ENCODE measurements around the gene CD44.
A peak's percentile ranks its signal among the peaks of the same experiment; 100 is the strongest.

CD44 gene

GRCh38 chr11:35112056-35112845 lies 26.7 kb upstream of the CD44 start:
- no peak for DNase-seq (ENCODE audit: low read depth in 2 of 2)

- DNase-seq (ENCODE audit: low read depth in 2 of 2) = no peak
These were observed 26.2 kb upstream of the CD44 start for GRCh38 chr11:35112846-35113105.

DNA sequence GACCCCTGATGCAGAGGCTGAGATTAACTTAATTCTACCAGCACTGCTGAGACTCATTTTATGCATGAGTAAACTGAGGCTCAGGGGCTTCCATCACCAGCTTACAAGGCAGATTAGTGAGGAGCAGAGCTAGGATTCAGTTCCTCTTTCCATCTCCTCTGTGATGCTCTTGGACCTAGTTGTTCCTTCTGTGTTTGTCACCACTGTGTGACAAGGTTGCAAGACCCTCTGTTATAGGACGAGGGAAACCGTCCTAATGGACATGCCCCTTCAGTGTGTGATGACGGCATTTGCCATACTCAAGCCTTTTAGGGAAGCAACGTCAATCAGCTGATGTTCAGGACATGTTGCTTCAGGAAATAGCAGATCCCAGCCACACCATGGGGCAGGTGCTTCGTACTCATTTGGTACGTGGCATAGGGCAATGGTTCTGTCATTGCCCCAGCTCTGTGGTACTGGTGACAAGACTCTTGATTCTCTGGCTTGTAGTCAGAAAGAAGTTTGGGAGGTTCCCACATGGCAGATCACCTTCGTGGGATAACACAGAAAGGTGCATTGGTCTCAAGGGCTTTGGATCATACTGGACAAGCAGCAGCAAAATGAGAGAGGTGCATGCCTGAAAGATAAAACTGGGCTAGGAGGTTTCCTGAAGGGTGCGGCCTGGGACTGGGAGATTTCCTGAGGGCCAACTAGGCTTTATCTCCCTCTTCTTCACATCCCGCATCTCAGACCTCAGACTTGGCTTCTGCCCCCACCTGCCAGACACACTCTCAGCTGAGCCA lies 23.9 kb upstream of the CD44 start:
- no peak for DNase-seq (ENCODE audit: low read depth in 2 of 2)

DNA sequence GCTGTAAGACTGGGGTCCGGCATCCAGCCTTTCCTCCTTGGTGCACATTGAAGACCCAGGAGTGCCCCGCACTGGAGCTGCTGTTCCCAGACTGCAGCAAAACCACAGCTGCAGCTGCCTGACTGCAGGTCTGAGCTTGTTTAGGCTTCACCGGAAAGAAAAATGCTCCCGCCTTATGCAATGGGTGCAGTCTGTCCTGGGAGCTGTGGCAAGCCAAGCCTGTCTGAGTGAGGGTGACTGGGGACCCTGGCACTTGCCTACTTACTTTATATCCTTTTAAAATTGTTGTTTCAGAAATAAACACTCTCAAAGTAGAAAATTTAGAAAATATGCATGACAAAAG lies 23.3 kb upstream of the CD44 start:
- DNase-seq (ENCODE audit: low read depth in 2 of 2) = no peak

DNA sequence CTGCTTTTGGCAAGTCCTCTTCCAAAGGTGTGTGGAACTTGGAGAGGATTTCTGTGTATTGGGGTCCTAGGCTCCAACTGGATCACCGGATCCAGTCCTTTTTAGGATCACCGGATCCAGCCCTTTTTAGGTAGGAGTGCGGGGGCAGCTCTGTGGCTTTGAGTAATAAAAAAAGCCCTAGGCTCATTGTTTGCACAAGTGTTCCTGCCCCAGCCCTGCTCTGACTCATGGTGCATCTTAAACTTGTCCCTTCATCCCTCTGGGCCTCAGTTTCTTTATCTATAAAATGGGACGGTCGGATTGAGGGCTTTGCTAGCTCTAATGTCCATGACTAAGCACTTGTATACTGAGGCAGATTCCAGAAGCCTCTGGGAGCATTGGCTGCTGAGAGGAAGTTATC lies 22.7 kb upstream of the CD44 start:
- no peak for DNase-seq (ENCODE audit: low read depth in 2 of 2)

DNA sequence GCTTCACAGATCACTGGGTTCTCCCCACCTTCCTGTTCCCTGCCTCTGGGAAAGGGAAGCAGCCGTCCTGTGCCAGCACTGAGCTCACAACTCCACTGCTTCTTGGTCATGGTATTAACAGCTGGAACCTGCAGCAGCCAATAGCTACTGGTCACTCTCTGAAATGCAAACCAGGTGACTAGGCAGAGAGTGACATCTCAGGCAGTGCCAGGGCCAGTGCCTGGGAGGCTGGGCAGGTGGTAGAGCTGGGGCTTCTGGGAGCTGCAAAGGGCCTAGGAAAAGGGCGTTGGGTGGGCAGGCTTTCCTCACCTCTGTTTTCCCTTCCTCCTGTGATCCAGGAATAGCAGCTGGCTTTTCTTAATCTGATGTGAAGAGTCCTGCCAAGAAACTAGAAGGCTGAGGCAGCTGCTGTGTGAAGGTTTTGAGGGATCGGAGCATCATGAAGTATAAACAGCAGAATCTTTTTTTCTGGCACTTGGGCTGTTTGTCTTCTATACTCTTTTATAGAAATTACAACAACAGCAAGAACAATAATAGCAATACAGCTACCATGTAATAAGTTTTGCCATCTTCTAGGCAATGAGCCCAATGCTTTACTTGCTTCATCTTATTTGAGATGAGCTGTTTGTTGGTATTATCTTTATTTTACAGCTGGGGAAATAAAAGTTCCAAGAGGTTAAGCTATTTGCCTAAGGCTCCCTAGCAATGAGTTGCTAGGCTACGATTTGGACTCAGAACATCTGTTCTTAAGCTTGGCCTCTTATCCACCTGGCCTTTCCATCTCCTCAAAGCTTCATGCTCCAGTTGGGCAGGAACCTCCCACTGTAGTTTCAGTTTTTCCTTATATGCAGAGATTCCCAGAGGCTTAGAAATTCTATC lies 22.0 kb upstream of the CD44 start:
- DNase-seq (ENCODE audit: low read depth in 2 of 2) = no peak

GRCh38 chr11:35118906-35119305 lies 20.1 kb upstream of the CD44 start:
- no peak for DNase-seq (ENCODE audit: low read depth in 2 of 2)

- DNase-seq (ENCODE audit: low read depth in 2 of 2) = no peak
These were observed 17.6 kb upstream of the CD44 start for GRCh38 chr11:35121326-35121865.

GRCh38 chr11:35122308-35122707 lies 16.7 kb upstream of the CD44 start:
- DNase-seq (ENCODE audit: low read depth in 2 of 2) = no peak

GRCh38 chr11:35126000-35126878 lies 12.7 kb upstream of the CD44 start:
- DNase-seq (ENCODE audit: low read depth in 2 of 2) = peak in 1 of 2 donors; percentile 36

DNA sequence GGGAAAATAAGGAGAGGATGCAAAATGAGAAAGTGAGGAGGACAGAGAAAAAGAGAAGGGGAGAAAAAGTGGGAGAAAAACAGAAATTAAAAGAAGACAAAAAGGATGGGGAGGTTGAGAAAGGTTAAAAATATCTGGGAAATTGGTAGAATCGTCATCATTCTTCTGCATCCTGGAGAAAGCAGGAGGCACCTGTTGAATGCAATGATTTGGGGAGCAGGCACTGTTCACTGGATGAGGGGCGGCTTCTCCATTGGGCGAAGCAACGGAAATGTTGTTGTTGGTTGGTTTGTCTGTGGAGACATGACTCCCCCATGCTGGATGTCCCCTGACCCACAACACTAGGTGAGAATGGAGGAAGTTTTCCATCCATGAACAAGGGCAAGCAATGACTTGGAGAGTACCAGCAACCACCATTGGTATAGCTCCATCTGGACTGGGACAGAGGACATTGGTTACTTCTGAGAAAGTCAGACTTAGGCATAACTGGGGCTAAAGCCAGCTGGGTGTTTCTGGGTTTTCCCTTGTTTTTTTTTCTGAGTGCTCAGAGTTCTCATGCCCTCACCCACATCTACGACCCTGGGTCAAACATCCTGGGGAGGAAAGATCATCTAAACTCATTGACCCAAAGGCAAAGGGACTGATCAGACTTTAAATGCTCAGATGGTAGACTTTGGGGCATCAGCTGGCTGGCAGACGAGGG lies 11.9 kb upstream of the CD44 start:
- DNase-seq (ENCODE audit: low read depth in 2 of 2) = no peak

DNA sequence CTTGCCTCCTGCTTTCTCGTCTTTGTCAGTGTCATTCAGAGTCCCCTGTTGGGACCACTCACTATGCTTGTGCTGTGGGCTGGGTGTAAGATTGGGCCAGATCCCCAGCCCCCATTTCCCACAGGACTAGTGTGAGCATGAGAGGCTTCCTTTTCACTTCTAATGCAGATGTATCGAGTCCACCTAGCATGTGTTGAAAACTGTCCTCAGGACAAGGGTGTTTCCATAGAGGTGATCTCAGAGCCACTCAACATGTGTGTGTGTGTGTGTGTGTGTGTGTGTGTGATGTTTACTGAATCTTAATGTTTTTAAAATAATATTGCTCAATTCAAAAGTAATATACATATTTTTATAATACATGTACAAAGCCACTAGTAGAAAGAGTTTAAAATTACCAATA lies 11.4 kb upstream of the CD44 start:
- DNase-seq (ENCODE audit: low read depth in 2 of 2) = no peak

- no peak for DNase-seq (ENCODE audit: low read depth in 2 of 2)
These were observed 7.9 kb upstream of the CD44 start for GRCh38 chr11:35131094-35131493.

DNA sequence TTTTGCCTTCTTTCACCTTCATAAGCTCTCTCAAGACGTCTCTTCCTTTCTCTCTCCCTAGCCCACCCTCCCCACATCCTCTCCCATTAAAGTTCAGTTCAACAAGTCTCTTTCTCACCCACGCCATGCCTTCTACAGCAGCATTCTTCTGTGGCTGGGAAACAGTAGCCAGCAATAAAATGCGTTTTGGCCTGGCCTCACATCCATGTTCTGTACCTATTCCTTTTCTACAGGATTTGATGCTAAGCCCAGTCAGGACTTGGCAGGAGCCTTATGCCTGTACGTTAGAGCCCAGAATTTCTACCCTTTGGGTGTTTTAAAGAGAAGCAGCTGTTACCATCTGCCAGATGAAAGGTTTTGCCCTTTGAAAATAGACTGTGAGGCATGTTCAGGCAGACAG lies 7.1 kb upstream of the CD44 start:
- DNase-seq (ENCODE audit: low read depth in 2 of 2) = no peak

DNA sequence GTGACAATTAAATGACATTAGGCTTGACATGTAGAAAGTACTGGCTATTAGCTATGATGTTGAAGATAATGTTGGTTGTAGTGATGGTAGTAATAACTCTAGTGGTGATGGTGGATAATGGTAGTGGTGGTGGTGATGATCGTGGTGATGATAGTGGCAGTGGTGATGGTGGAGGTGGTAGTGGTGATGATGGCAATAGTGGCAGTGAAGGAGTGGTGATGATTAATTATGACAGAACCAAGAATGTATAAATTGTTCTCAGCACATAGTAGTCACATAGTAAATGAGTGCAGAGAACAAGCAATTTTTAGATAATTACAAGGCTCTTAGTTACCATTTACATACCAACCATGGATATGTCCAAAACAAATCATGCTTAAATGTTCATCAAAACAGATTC lies 5.3 kb upstream of the CD44 start:
- DNase-seq (ENCODE audit: low read depth in 2 of 2) = no peak

DNA sequence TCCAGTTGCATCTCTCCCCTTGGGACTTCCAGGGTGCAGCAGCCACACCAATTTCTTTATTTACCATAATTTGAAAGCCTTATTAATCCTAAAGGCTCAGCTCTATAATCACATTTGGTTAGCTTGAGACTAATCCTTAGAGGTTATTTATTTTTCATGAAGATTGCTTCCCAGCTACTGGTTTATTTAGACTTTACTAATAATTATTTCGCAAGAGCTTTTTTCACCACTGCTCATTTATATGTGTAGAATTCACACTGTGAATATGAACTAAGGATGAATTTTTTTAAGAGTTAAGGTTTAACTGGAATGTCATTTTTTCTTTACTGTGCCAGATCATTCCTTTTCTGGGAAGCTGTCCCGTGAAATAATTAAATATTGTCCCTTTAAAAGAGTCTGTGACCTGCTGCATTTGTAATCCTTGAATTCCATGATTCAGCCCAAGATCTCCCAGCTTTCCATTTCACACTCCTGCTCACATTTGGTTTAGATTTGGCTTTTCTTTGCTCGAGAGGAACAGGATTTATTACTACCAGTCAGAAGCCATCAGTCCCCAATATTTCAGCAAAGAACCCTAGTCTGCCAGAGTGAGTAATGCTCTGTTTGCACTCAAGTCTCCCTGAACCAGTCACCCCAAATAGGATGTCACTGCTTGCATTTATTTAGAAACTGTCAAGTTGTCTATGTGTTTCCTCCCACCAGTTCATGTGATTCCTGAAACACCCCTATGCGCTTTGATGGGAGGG lies 4.4 kb upstream of the CD44 start:
- DNase-seq (ENCODE audit: low read depth in 2 of 2) = no peak

DNA sequence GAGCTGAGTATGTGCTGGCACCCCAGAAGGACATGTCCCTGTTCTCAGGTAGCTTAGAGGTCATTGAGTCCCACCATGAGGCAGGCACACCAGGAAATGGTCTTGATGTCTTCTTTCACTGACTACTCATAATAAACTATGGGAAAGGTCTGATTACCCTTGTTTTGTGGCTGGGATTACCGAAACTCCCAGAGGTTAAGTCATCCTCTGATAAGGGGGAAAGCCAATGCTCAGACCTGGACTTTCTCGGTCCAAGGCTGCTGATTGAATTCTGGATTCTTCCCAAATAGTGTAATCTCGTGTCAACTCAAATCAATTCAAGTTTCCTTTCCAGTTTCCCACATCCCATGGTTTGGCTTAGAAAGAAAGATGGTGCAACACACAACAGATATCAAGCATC lies 3.7 kb upstream of the CD44 start:
- DNase-seq (ENCODE audit: low read depth in 2 of 2) = no peak

- DNase-seq (ENCODE audit: low read depth in 2 of 2) = no peak
These were observed 2.7 kb upstream of the CD44 start for GRCh38 chr11:35136311-35136710.

DNA sequence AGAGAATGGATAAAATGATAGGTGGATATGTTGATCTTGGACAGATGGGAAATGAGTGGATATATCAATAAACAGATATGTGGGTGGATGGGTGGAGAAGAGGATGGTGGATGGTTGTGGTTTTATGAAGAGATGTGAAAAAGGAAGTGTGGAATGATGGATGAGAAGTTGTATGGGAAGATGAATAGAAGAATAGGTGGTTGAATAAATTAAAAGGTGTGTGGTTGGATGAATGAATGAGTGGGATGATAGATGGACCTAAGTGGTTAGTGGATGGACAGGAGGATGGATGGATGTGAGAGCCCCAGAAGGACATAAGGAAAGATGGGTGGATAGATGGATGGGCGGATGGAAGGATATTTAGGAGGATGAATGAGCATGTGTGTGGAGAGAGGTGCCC lies 913 bp upstream of the CD44 start:
- no peak for DNase-seq (ENCODE audit: low read depth in 2 of 2)

DNA sequence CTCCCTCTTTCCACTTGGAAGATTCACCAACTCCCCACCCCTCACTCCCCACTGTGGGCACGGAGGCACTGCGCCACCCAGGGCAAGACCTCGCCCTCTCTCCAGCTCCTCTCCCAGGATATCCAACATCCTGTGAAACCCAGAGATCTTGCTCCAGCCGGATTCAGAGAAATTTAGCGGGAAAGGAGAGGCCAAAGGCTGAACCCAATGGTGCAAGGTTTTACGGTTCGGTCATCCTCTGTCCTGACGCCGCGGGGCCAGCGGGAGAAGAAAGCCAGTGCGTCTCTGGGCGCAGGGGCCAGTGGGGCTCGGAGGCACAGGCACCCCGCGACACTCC lies 397 bp upstream of the CD44 start:
- DNase-seq (ENCODE audit: low read depth in 2 of 2) = no peak

Measured in activated CD4-positive, alpha-beta T cell treated with anti-CD3 and anti-CD28 coated beads for 24 hours (primary cell).